K562 (cell line): ENCODE results near the gene UBN2. TPM values are rescaled to one million over a fixed set of nuclear protein-coding genes. Genes with fewer than 3 reads are reported as not detected.

ENCODE experiments used
- EP400 ChIP-seq: fragments of 450-650 bp; IDR thresholded peaks from 2 replicates; pipeline ENCODE4 v1.6.1; 2017; ENCODE audit warnings: antibody characterized with exemption, mild to moderate bottlenecking, moderate library complexity
- ERF ChIP-seq: fragments of 450-650 bp; formaldehyde crosslinking; IDR thresholded peaks from 2 replicates; pipeline ENCODE4 v1.4.0; 2020; ENCODE audit warnings: mild to moderate bottlenecking, mixed read lengths
- HMGN3 ChIP-seq: IDR thresholded peaks from 2 replicates; pipeline ENCODE4 v1.6.1; 2011; ENCODE audit warnings: borderline replicate concordance, low read depth, mild to moderate bottlenecking, mixed read lengths, low read length; ENCODE audit not compliant: insufficient read length; ENCODE audit errors: extremely low read depth
- KDM2B ChIP-seq: fragments of 250-450 bp; sonication (Bioruptor Pico); IDR thresholded peaks from 2 replicates; pipeline ENCODE4 v1.8.0; 2021; ENCODE audit warnings: mild to moderate bottlenecking, moderate library complexity
- TAF9B ChIP-seq: fragments of 450-650 bp; IDR thresholded peaks from 2 replicates; pipeline ENCODE4 v1.6.1; 2018; ENCODE audit warnings: mild to moderate bottlenecking; ENCODE audit not compliant: partially characterized antibody
- TRIM24 ChIP-seq, 2 experiments: fragments of 450-650 bp; IDR thresholded peaks; 2 replicates each; pipeline ENCODE4 v1.6.1; 2016
- TRIM28 ChIP-seq: fragments of 450-650 bp; IDR thresholded peaks from 2 replicates; pipeline ENCODE4 v1.6.1; 2017
- ZBTB11 ChIP-seq, 3 experiments: fragments of 200-800 bp in 1 of 3; fragments of 250-450 bp in 1 of 3; fragments of 450-650 bp in 1 of 3; sonication (Bioruptor Pico) in 1 of 3; sonication (Bioruptor generic) in 1 of 3; formaldehyde crosslinking in 1 of 3; IDR thresholded peaks; 2 replicates each; pipeline versions ENCODE4 v1.6.1 to v1.8.0; 2016 to 2022; ENCODE audit warnings: mild to moderate bottlenecking in 2 of 3, missing genetic modification characterization in 2 of 3, missing compliant biosample characterization in 1 of 3, moderate library complexity in 1 of 3
- polyA plus RNA-seq, 8 experiments: library from polyadenylated mRNA; depleted of rRNA in 4 of 8; stranded (reverse) in 5 of 8; unstranded in 3 of 8; fragments of >200 nt; fragmentation: Nextera tagmentation in 2 of 8; fragmentation: Illumina TruSeq in 1 of 8; extraction: Ambion mirVana in 2 of 8; extraction: Trizol in 1 of 8; gene quantifications; 2 replicates each; pipeline versions ENCODE4 v1.2.1 to v1.2.3, GENCODE V29; 2011 to 2014; ENCODE audit warnings: inconsistent platforms in 1 of 8, missing spikeins in 1 of 8
- total RNA-seq, 7 experiments: library from RNA; depleted of rRNA in 6 of 7; stranded (reverse); fragments of >200 nt in 6 of 7; fragmentation: Illumina TruSeq in 2 of 7; extraction: Trizol in 2 of 7; gene quantifications; 2 replicates each; pipeline versions ENCODE4 v1.2.1 to v1.2.3, GENCODE V29; 2011 to 2021; ENCODE audit warnings: low replicate concordance in 1 of 7
- TF ChIP-seq, protein P1 (sequence below), 2 experiments: fragments of 150-350 bp in 1 of 2; IDR thresholded peaks; 2 replicates each; pipeline ENCODE4 v1.6.1; 2012 to 2016; ENCODE audit warnings: low read depth in 2 of 2, low read length in 2 of 2, mild to moderate bottlenecking in 1 of 2, moderate library complexity in 1 of 2

UBN2 gene
- total and polyA plus RNA-seq, 9 of the 15 experiments (the other 6 are each of a cell fraction or from before 2014, with no cell fraction given), result 1.2 to 19.5 (median 9.9) TPM

DNA sequence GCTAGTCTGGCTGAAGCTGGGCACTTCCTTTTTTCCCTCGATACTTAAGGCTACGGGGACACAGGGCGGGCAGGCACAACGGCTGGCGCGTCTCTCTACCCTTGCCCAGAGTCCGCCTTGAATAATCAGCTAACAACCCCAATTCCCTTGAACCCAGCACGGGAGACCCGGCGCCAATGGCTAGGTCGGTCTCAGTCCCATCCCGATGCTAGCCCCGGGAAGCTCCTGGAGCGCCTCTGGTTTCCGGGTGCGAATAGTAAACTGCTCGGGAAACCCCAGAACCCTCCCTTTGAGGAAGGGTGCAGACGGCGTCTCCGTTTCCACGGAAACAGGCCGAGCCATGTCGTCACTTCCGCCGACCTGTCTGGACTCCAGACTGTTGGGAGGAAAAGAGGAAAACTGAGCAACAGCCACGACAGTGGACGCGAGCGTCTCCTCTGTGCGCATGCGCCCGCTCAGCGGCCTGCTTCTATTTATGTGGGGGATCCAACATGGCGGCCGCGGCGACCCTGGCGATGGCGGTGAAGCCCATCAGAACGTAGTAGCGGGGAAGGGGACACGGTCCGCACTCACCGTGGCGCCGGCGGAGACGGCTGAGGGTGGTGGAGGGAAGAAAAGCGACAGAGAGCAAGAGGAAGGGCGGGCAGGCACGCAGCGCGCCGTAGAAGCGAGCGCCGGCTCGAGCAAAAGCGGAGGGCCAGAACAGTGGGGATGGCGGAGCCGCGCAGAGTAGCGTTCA lies at the start of gene UBN2 (continued):
- TF ChIP-seq EP400 (peak; percentile 86), ERF (peak; percentile 52; the same call in 1 of the 2 replicates), ZBTB11 (CRISPR knock-in tag; IDR thresholded peaks at IDR 0.05) (peak in 2 of 3 experiments; percentile 42 to 87; a peak in 3 of 6 replicates), TRIM24 (IDR thresholded peaks at IDR 0.05) (0 out of 4 replicates have a peak, but pooled peaks of 1 of the 2 experiments have one; percentile 22), KDM2B (CRISPR knock-in tag) (peak; percentile 95), TRIM28 (peak; percentile 34; the same call in 1 of the 2 replicates), TAF9B (peak; percentile 97), HMGN3 (peak; percentile 13)
- TF ChIP-seq, protein P1, sequence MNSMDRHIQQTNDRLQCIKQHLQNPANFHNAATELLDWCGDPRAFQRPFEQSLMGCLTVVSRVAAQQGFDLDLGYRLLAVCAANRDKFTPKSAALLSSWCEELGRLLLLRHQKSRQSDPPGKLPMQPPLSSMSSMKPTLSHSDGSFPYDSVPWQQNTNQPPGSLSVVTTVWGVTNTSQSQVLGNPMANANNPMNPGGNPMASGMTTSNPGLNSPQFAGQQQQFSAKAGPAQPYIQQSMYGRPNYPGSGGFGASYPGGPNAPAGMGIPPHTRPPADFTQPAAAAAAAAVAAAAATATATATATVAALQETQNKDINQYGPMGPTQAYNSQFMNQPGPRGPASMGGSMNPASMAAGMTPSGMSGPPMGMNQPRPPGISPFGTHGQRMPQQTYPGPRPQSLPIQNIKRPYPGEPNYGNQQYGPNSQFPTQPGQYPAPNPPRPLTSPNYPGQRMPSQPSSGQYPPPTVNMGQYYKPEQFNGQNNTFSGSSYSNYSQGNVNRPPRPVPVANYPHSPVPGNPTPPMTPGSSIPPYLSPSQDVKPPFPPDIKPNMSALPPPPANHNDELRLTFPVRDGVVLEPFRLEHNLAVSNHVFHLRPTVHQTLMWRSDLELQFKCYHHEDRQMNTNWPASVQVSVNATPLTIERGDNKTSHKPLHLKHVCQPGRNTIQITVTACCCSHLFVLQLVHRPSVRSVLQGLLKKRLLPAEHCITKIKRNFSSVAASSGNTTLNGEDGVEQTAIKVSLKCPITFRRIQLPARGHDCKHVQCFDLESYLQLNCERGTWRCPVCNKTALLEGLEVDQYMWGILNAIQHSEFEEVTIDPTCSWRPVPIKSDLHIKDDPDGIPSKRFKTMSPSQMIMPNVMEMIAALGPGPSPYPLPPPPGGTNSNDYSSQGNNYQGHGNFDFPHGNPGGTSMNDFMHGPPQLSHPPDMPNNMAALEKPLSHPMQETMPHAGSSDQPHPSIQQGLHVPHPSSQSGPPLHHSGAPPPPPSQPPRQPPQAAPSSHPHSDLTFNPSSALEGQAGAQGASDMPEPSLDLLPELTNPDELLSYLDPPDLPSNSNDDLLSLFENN (IDR thresholded peaks at IDR 0.05; ENCODE audit: low read depth in 2 of 2, low read length in 2 of 2), result peak in 1 of 2 experiments; percentile 37; a peak in 2 of 4 replicates
